ENCODE results near the gene PSMA5. TPM values are rescaled to one million over a fixed set of nuclear protein-coding genes. Genes with fewer than 3 reads are reported as not detected.

The PSMA5 gene
- 10 to 100 TPM; 15.1 to 46.0 (median 30.3) TPM for total RNA-seq

GRCh38 chr1:109426281-109427170, at the start of gene PSMA5:
Gene PSMA5 (minus strand): TSS chr1:109426448. CDS start chr1:109426330, 118 bp downstream.
- TF ChIP-seq CTCF (IDR thresholded peaks at IDR 0.05; ENCODE audit: low read depth): no peak

GRCh38 chr1:109475261-109475660, 49.0 kb upstream of the PSMA5 start:
- no peak for TF ChIP-seq CTCF (IDR thresholded peaks at IDR 0.05; ENCODE audit: low read depth)

DNA sequence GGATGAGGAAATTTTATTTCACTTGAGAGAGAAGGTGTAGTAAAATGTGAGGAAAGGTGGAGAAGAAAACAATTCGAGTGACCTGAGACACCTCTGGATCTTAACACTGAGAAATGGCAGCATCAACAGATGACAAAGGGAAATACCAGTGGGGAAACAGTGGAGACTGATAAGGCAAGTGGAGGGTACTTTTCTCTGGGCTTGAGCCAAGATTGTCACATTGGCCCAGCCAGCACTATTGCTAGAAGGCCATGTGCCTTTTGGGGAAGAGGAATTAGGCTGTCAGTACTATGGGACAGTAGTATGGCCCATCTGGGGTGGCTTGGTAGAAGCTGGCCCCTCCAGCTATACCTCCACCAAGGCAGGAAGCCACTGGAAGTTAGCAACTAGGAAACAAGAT, 48.4 kb upstream of the PSMA5 start:
- TF ChIP-seq CTCF (IDR thresholded peaks at IDR 0.05; ENCODE audit: low read depth): no peak

DNA sequence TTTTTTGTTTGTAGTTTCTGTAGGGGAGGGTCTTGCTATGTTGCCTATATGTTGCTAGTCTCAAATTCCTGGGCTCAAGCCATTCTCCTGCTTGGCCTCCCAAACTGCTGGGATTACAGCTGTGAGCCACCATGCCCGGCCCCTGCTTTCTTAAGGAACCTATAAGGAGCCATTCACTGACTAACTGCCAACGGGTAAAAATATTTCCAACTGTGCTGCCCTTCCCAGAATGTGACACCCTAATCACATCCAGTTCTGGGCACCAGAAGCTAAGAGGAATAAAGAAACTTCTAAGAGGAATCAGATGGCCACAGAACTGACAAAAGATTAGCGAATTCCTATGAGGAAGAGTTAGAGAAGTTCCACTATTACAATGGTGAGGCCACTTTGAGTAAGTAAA, 46.5 kb upstream of the PSMA5 start:
- TF ChIP-seq CTCF (IDR thresholded peaks at IDR 0.05; ENCODE audit: low read depth): no peak

DNA sequence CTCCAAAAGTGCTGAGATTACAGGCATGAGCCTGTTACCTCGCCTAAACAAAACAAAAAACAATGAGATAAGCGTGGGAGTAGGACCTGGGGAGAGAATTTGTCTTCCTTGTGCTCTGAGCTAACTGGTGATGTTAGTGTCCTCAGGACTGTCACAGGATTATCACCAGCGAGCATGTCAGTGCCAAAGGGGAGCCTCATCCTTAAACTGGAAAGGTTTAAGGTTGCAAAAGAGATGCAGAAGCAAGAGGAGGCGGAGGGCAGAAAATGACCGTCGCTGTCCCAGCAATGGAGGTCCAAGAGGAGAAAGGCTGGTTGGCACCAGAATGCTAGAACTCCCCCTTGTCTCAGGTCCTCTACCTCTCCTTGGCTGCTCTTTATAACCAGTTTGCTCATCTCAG, 44.0 kb upstream of the PSMA5 start:
- no peak for TF ChIP-seq CTCF (IDR thresholded peaks at IDR 0.05; ENCODE audit: low read depth)

GRCh38 chr1:109468903-109469302, 42.7 kb upstream of the PSMA5 start:
- TF ChIP-seq CTCF (IDR thresholded peaks at IDR 0.05; ENCODE audit: low read depth): no peak

DNA sequence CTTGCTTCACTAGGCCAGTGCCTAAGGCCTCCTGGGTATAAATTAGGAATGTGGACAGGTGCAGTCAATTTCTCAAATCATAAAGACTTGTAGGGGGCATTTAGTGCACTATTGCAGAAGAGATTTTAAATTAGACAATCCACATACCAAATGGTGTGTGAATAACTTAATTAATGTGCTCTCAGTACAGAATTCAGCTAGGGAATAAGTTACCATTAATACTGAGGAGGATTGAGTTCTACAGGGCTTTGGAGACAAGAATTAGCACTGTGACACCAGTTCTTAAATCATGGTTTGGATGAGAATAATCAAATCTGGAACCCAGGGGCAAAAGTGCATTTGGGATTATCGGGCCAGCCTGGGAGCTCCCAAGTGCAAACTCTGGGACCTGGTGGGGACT, 41.8 kb upstream of the PSMA5 start:
- no peak for TF ChIP-seq CTCF (IDR thresholded peaks at IDR 0.05; ENCODE audit: low read depth)

Data from subcutaneous adipose tissue (tissue), 4 donors.